ENCODE measurements around the gene LMAN2L.

DNA sequence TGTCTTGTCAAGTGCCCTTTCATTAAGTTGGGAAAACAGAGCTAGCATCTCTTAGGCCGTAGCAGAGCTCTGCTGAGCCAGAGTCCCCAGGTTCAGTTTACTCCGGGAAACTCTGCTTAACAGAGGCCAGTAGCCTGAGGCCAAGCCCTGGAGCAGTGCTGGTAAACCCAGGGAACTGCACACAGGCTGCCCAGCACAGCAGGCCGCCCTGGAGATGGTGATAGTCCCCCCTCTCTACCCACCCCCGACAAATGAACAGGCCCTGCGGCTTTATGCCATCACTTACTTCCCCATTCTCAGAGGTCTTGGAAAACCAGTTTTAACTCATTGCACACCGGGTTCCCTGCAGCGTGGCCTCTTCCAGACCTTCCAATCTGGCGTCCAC lies 24.4 kb upstream of the LMAN2L start:
- TF ChIP-seq, protein P1, sequence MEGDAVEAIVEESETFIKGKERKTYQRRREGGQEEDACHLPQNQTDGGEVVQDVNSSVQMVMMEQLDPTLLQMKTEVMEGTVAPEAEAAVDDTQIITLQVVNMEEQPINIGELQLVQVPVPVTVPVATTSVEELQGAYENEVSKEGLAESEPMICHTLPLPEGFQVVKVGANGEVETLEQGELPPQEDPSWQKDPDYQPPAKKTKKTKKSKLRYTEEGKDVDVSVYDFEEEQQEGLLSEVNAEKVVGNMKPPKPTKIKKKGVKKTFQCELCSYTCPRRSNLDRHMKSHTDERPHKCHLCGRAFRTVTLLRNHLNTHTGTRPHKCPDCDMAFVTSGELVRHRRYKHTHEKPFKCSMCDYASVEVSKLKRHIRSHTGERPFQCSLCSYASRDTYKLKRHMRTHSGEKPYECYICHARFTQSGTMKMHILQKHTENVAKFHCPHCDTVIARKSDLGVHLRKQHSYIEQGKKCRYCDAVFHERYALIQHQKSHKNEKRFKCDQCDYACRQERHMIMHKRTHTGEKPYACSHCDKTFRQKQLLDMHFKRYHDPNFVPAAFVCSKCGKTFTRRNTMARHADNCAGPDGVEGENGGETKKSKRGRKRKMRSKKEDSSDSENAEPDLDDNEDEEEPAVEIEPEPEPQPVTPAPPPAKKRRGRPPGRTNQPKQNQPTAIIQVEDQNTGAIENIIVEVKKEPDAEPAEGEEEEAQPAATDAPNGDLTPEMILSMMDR (IDR thresholded peaks at IDR 0.05) = no peak
- TF ChIP-seq POLR2AphosphoS5 (IDR thresholded peaks at IDR 0.05) = no peak
